ENCODE data around the gene TSPYL4. TPM values are rescaled to one million over a fixed set of nuclear protein-coding genes. Genes with fewer than 3 reads are reported as not detected.

Gene TSPYL4
- total and polyA plus RNA-seq, 8 donors, result 2.3 to 33.5 (median 9.1) TPM

DNA sequence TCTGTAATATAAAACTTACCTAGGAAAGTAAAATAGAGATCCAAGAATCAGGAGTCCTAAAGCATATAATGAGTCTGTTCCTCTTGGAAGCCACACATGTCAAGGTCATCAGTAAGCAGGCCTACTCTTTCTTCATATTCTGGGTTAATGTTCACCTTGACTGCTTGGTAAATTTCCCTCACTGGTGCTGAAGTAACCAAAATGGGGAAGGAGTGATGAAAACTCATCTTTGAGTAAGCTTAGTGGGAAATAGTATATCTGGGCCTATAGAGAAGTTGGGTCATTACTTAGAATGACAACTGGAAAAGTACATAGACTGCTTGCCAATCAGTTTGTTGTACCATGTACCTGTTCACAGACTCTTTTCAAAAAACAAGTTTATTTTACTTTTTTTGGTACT lies 6.6 kb downstream of the TSPYL4 start:
- H3K36me3 ChIP-seq, result peaks cover 0 to 5% (median 2%) of the 10 kb centered on the region in 4 donors
- no peaks in the 10 kb centered on the region for H3K27me3 ChIP-seq
- DNase-seq, result no peak
- intact Hi-C loops (cut with DNase I; ENCODE audit: low total_unique reads), result no loop called here
- no peaks in the 10 kb centered on the region for H3K9me3 ChIP-seq
- TF ChIP-seq POLR2A (IDR thresholded peaks at IDR 0.05) (no peak), POLR2AphosphoS5 (IDR thresholded peaks at IDR 0.05) (no peak), EP300 (IDR thresholded peaks at IDR 0.05) (no peak)
- TF ChIP-seq, protein P1, sequence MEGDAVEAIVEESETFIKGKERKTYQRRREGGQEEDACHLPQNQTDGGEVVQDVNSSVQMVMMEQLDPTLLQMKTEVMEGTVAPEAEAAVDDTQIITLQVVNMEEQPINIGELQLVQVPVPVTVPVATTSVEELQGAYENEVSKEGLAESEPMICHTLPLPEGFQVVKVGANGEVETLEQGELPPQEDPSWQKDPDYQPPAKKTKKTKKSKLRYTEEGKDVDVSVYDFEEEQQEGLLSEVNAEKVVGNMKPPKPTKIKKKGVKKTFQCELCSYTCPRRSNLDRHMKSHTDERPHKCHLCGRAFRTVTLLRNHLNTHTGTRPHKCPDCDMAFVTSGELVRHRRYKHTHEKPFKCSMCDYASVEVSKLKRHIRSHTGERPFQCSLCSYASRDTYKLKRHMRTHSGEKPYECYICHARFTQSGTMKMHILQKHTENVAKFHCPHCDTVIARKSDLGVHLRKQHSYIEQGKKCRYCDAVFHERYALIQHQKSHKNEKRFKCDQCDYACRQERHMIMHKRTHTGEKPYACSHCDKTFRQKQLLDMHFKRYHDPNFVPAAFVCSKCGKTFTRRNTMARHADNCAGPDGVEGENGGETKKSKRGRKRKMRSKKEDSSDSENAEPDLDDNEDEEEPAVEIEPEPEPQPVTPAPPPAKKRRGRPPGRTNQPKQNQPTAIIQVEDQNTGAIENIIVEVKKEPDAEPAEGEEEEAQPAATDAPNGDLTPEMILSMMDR (IDR thresholded peaks at IDR 0.05), result no peak
- peaks cover 24 to 50% (median 33%) of the 10 kb centered on the region in 4 donors for H3K4me1 ChIP-seq
- no peak overlapping the region for H3K4me3 ChIP-seq
- H3K27ac ChIP-seq, result peak overlapping the region in 1 of 5 donors; percentile 44

DNA sequence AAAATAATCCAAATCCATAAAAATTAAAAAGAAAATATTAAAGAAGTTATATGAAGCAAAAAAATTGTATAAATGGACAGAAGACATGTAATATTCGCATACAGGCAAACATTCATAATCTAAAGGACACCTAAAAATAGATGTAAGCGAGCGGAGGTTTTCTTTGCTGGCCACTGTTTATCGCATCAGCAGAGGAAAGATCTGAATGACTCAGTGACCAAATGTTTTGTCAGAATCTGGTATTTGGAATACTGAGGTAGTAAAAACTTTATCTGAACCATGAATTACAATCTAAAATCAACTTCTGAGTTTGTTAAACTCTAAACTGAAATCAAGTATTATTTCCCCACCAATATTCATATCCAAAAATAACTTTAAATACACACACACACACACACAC lies 7.8 kb downstream of the TSPYL4 start:
- no peak overlapping the region for H3K27ac ChIP-seq
- H3K27me3 ChIP-seq, result no peaks in the 10 kb centered on the region
- no peaks in the 10 kb centered on the region for H3K9me3 ChIP-seq
- H3K36me3 ChIP-seq, result peaks cover 0 to 5% (median 2%) of the 10 kb centered on the region in 4 donors
- peaks cover 12 to 38% (median 22%) of the 10 kb centered on the region in 4 donors for H3K4me1 ChIP-seq
- no peak for DNase-seq
- WGBS, 5 donors, result 71 to 91% (median 75%) methylated on average over 4 of the region's 4 CpGs
- no peak overlapping the region for H3K4me3 ChIP-seq
- TF ChIP-seq EP300 (IDR thresholded peaks at IDR 0.05), result no peak
- TF ChIP-seq POLR2A (IDR thresholded peaks at IDR 0.05), result no peak
- TF ChIP-seq, protein P1 (IDR thresholded peaks at IDR 0.05), result no peak
- no peak for TF ChIP-seq POLR2AphosphoS5 (IDR thresholded peaks at IDR 0.05)
- intact Hi-C loops (cut with DNase I; ENCODE audit: low total_unique reads), result no loop called here

DNA sequence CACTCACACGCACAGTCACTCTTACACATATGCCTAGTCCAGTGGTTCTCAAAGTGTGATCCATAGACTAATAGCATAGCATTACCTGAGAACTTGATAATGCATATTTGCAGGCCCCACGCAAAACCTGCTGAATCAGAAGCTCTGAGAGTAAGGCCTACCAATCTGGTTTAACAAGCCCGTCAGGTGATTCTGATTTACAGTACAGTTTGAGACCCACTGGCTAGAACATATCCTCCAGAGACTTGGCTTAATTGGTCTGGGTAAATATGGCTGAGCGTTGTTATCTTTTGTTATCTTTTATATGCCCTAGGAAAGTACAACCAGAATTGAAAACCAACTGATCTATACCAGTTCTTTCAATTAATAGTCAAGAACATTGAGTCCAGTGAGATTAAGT lies 9.6 kb downstream of the TSPYL4 start:
- Histone ChIP-seq H3K27me3 (no peaks in the 10 kb centered on the region), H3K9me3 (no peaks in the 10 kb centered on the region), H3K4me3 (no peak overlapping the region), H3K27ac (no peak overlapping the region), H3K36me3 (peaks cover 0 to 14% (median 9%) of the 10 kb centered on the region in 4 donors), H3K4me1 (peaks cover 0 to 20% (median 8%) of the 10 kb centered on the region in 4 donors)
- intact Hi-C loops (cut with DNase I; ENCODE audit: low total_unique reads), result no loop called here
- 45 to 75% (median 54%) methylated on average over 4 of the region's 4 CpGs for WGBS, 5 donors
- peak; percentile 40 to 53 for DNase-seq
- TF ChIP-seq EP300 (IDR thresholded peaks at IDR 0.05) (no peak), POLR2A (IDR thresholded peaks at IDR 0.05) (no peak), POLR2AphosphoS5 (IDR thresholded peaks at IDR 0.05) (no peak)
- TF ChIP-seq, protein P1 (IDR thresholded peaks at IDR 0.05), result no peak

DNA sequence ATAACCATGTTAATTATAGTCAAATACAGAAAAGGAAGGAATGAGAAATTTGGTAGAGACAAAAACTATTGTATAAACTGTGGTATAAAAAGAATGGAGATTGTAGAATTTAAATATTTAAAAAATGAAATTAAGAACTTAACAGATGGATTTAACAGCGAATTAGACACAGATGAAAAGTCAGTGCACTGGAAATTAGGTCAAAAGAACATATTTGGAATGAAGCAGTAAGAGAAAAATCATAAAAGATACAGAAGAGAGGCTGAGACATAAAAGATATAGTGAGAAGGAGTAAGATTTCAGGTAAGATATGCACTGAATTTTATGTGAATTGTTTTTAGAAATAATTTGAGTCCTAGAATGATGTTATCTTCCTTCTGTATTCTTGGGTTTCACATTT lies 14.0 kb downstream of the TSPYL4 start:
- intact Hi-C loops (cut with DNase I; ENCODE audit: low total_unique reads), result no loop called here
- TF ChIP-seq, protein P1 (IDR thresholded peaks at IDR 0.05), result no peak
- TF ChIP-seq EP300 (IDR thresholded peaks at IDR 0.05) (no peak), POLR2A (IDR thresholded peaks at IDR 0.05) (no peak), POLR2AphosphoS5 (IDR thresholded peaks at IDR 0.05) (no peak)
- Histone ChIP-seq H3K27me3 (no peaks in the 10 kb centered on the region), H3K4me3 (no peak overlapping the region), H3K4me1 (no peaks in the 10 kb centered on the region), H3K36me3 (peaks cover 4 to 40% (median 33%) of the 10 kb centered on the region in 4 donors), H3K27ac (no peak overlapping the region), H3K9me3 (no peaks in the 10 kb centered on the region)
- WGBS, 5 donors, result 95 to 100% (median 96%) methylated on average over 1 of the region's 1 CpG
- DNase-seq, result no peak
